Measurements from ENCODE around the gene PON3. TPM values are rescaled to one million over a fixed set of nuclear protein-coding genes. Genes with fewer than 3 reads are reported as not detected.

PON3 gene
- total and polyA plus RNA-seq, 2 of the 4 experiments (the other 2 are of a cell fraction): not detected

DNA sequence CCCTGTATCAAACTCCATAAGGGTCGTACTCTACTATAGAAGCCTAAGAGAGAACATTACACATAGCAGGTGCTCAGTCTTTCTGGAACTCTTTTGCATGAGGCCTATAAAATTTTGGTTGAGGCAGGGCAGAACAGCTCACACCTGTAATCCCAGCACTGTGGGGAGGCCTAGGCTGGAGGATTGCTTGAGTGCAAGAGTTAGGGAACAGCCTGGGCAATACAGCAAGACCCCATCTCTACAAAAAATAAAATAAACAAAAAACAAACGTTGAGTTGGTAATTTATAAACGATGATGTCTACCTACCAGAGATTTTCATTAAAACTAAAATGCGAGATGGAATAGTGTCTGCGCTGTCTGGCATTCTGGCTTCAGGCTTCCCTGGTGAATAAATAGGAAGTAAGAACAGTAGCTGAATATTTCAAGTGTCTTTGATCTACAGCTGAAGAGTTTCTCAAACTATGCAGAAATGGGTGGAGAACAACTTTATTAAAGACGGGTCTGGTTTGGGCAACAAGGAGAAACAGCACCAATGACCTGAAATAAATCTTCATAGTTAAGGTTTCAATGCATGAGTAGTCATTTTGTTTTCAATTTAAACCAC, 37.9 kb upstream of the PON3 start:
- peak overlapping the region; percentile 84 for H3K9ac ChIP-seq (ENCODE audit: low read depth, low read length)
- H3K4ac ChIP-seq (ENCODE audit: low read depth, low read length): peak overlapping the region; percentile 91; the same call in 1 of the 2 replicates
- no peak overlapping the region for H2AK9ac ChIP-seq (replicated peaks; ENCODE audit: low read depth, low read length, poor library complexity)
- peak overlapping the region; percentile 100 for H2AFZ ChIP-seq (replicated peaks; ENCODE audit: low read length, poor library complexity)
- in situ Hi-C loops (cut with MboI; ENCODE audit: low sequenced_read_pairs): no loop called here
- H3K4me2 ChIP-seq (ENCODE audit: low read depth, low read length): peak overlapping the region; percentile 90
- H3K36me3 ChIP-seq (ENCODE audit: control insufficient read depth, insufficient read depth, low read length): peaks cover 2% of the 10 kb centered on the region
- H3K14ac ChIP-seq (replicated peaks; ENCODE audit: low read depth, low read length): peak overlapping the region; percentile 88
- peaks cover 25 to 34% of the 10 kb centered on the region in 2 experiments for H3K79me1 ChIP-seq (ENCODE audit: low read depth in 1 of 2, low read length in 2 of 2)
- H3K4me3 ChIP-seq (ENCODE audit: insufficient read depth, low read depth, low read length): peak overlapping the region; percentile 86
- no peak for DNase-seq
- no CpG with 5 or more reads among the region's 6 CpGs for WGBS, 2 experiments (ENCODE audit: extremely low coverage in 2 of 2, insufficient read length in 1 of 2)
- no peak; the same call in 1 of the 2 replicates for ATAC-seq (ENCODE audit: low read depth)
- H3K9me1 ChIP-seq (ENCODE audit: insufficient read depth, low read length): peaks cover 5% of the 10 kb centered on the region
- H3K9me3 ChIP-seq (ENCODE audit: control insufficient read depth, insufficient read depth, low read length): no peaks in the 10 kb centered on the region
- TF ChIP-seq MXI1 (IDR thresholded peaks at IDR 0.05; ENCODE audit: borderline replicate concordance, low read depth, low read length): no peak
- no peak for TF ChIP-seq RCOR1 (IDR thresholded peaks at IDR 0.05; ENCODE audit: insufficient replicate concordance, low read length)
- TF ChIP-seq MAFK (IDR thresholded peaks at IDR 0.05; ENCODE audit: low read depth, low read length): no peak
- no peak for TF ChIP-seq CEBPB (IDR thresholded peaks at IDR 0.05; ENCODE audit: low read depth, low read length)
- no peak for TF ChIP-seq RFX5 (IDR thresholded peaks at IDR 0.05; ENCODE audit: low read depth, low read length)
- TF ChIP-seq MAZ (IDR thresholded peaks at IDR 0.05; ENCODE audit: borderline replicate concordance, low read depth, low read length): no peak
- TF ChIP-seq, protein P1, sequence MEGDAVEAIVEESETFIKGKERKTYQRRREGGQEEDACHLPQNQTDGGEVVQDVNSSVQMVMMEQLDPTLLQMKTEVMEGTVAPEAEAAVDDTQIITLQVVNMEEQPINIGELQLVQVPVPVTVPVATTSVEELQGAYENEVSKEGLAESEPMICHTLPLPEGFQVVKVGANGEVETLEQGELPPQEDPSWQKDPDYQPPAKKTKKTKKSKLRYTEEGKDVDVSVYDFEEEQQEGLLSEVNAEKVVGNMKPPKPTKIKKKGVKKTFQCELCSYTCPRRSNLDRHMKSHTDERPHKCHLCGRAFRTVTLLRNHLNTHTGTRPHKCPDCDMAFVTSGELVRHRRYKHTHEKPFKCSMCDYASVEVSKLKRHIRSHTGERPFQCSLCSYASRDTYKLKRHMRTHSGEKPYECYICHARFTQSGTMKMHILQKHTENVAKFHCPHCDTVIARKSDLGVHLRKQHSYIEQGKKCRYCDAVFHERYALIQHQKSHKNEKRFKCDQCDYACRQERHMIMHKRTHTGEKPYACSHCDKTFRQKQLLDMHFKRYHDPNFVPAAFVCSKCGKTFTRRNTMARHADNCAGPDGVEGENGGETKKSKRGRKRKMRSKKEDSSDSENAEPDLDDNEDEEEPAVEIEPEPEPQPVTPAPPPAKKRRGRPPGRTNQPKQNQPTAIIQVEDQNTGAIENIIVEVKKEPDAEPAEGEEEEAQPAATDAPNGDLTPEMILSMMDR (conservative IDR thresholded peaks at IDR 0.05; ENCODE audit: low read depth, low read length): no peak
- no peak for TF ChIP-seq POLR2A (IDR thresholded peaks at IDR 0.05; ENCODE audit: low read depth, low read length)
- TF ChIP-seq, protein P2, sequence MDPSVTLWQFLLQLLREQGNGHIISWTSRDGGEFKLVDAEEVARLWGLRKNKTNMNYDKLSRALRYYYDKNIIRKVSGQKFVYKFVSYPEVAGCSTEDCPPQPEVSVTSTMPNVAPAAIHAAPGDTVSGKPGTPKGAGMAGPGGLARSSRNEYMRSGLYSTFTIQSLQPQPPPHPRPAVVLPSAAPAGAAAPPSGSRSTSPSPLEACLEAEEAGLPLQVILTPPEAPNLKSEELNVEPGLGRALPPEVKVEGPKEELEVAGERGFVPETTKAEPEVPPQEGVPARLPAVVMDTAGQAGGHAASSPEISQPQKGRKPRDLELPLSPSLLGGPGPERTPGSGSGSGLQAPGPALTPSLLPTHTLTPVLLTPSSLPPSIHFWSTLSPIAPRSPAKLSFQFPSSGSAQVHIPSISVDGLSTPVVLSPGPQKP (IDR thresholded peaks at IDR 0.05; ENCODE audit: borderline replicate concordance, low read depth, low read length): no peak
- no peak for TF ChIP-seq NFE2L2 (IDR thresholded peaks at IDR 0.05; ENCODE audit: low read depth, low read length)
- no peak for TF ChIP-seq CHD1 (IDR thresholded peaks at IDR 0.05; ENCODE audit: low read depth, low read length)
- TF ChIP-seq BHLHE40 (IDR thresholded peaks at IDR 0.05; ENCODE audit: low read depth, low read length): no peak
- TF ChIP-seq RAD21 (IDR thresholded peaks at IDR 0.05; ENCODE audit: low read length): no peak
- no peak for TF ChIP-seq SMC3 (IDR thresholded peaks at IDR 0.05; ENCODE audit: low read depth, low read length)
- H3K27ac ChIP-seq (ENCODE audit: insufficient read depth, low read length): peak overlapping the region; percentile 95; the same call in 1 of the 2 replicates
- peak overlapping the region; percentile 82 for H4K91ac ChIP-seq (ENCODE audit: insufficient read depth, low read depth, low read length)
- H2BK120ac ChIP-seq (ENCODE audit: low read depth, low read length): peak overlapping the region; percentile 89
- CTCF ChIA-PET: interaction anchor here (0.9 to 1.3 kb wide), 2 partner anchors 23 to 1145 kb away, joined by 3 read pairs; no protein-coding TSS in a partner anchor
- dilution Hi-C loops (cut with HindIII; ENCODE audit: low sequenced_read_pairs, unreplicated experiment): no loop called here
- H2BK5ac ChIP-seq (ENCODE audit: low read depth, low read length, poor library complexity, severe bottlenecking): peak overlapping the region; percentile 98
- no peaks in the 10 kb centered on the region for H4K20me1 ChIP-seq (ENCODE audit: insufficient read depth, low read length)
- H4K8ac ChIP-seq (ENCODE audit: low read depth in 2 of 2, low read length in 2 of 2): peak overlapping the region; percentile 92 to 100
- H3K4me1 ChIP-seq (ENCODE audit: control insufficient read depth, insufficient read depth, low read length): peaks cover 5% of the 10 kb centered on the region
- H3K23ac ChIP-seq (ENCODE audit: low read depth, low read length): peak overlapping the region; percentile 39
- peak overlapping the region; percentile 32; the same call in 1 of the 3 replicates for H2BK15ac ChIP-seq (ENCODE audit: low read depth, low read length)
- no TSS peak for BruUV-seq (replicated peaks)
- H2AK5ac ChIP-seq (ENCODE audit: low read depth, low read length): no peak overlapping the region
- H3K56ac ChIP-seq (ENCODE audit: extremely low read depth, insufficient read depth, low read length): peak overlapping the region; percentile 91
- POLR2A ChIA-PET (ENCODE audit: unreplicated experiment): no interaction called here
- no peaks in the 10 kb centered on the region for H3K27me3 ChIP-seq (ENCODE audit: control insufficient read depth, insufficient read depth, low read length)
- peak overlapping the region; percentile 3; the same call in 1 of the 2 replicates for H2BK20ac ChIP-seq (ENCODE audit: low read depth, low read length)
- H4K5ac ChIP-seq (ENCODE audit: low read depth, low read length): peak overlapping the region; percentile 86; the same call in 1 of the 2 replicates
- intact Hi-C loops (cut with micrococcal nuclease): no loop called here
- peak overlapping the region; percentile 61 for H3K18ac ChIP-seq (ENCODE audit: low read depth, low read length)

Measured in IMR-90 (cell line).